ENCODE results near the gene SUGCT.
A peak's percentile ranks its signal among the peaks of the same experiment; 100 is the strongest.
"Not testable (repeated sequence)": the region's sequence is repeated elsewhere in the genome, so short reads cannot be mapped to it uniquely, and the experiment has no call there.

The SUGCT gene

GRCh38 chr7:40139891-40140290, 5.1 kb downstream of the SUGCT start:
- DNase-seq (ENCODE audit: low spot score): not testable (repeated sequence)

- DNase-seq (ENCODE audit: low spot score): not testable (repeated sequence)
These were observed 7.1 kb downstream of the SUGCT start for GRCh38 chr7:40141916-40142315.

- DNase-seq (ENCODE audit: low spot score): not testable (repeated sequence)
These were observed 10.9 kb downstream of the SUGCT start for GRCh38 chr7:40145596-40146130.

- DNase-seq (ENCODE audit: low spot score): no peak
These were observed 12.8 kb downstream of the SUGCT start for GRCh38 chr7:40147371-40148246.

DNA sequence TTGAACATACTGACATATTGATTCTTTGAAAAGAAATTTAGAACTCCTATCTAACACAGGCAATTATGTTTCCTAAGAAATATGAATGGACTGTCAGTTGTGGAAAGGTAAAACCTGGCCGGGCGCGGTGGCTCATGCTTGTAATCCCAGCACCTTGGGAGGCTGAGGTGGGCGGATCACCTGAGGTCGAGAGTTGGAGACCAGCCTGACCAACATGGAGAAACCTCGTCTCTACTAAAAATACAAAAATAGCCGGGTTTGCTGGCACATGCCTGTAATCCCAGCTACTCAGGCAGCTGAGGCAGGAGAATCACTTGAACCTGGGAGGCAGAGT, 13.4 kb downstream of the SUGCT start:
- DNase-seq (ENCODE audit: low spot score): not testable (repeated sequence)

DNA sequence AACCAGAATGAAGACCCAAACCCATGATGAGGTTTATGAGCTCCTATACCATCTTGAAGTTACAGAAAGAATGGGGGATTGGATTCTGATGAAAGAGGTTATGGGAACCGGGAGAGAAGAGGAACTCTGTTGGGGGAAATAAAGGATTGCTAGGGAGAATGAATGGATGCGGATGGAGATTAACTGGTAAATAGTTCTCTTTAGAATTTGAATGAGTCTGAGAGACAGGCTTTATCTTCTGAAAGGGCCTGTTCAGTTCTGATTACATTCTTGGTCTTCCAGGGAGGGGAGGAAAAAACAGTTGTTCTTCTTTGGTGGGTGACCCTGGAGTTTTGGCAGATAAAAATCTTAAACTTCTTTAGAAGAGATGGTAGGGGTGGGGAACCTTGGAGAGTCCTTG, 13.9 kb downstream of the SUGCT start:
- no peak for DNase-seq (ENCODE audit: low spot score)

DNA sequence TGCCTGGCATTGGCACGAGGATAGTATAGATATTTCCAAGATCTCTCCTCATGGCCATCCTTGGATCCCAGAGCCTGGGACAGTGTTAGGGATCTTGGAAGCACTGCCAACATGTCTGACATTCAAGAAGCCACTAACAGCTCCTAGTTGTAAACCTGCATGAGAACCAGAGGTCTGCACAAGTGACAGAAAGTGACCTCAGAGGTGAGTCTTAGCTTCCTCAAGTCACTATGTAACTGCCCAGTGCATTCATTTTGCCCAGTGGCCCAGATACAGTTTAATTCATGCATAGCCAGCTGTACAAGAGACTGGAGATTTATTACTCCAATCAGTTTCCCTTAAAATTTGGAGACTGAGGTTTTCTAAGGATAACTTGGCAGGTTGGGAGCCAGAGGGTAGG, 16.7 kb downstream of the SUGCT start:
- DNase-seq (ENCODE audit: low spot score): no peak

- DNase-seq (ENCODE audit: low spot score): no peak
These were observed 22.2 kb downstream of the SUGCT start for GRCh38 chr7:40156988-40157387.

DNA sequence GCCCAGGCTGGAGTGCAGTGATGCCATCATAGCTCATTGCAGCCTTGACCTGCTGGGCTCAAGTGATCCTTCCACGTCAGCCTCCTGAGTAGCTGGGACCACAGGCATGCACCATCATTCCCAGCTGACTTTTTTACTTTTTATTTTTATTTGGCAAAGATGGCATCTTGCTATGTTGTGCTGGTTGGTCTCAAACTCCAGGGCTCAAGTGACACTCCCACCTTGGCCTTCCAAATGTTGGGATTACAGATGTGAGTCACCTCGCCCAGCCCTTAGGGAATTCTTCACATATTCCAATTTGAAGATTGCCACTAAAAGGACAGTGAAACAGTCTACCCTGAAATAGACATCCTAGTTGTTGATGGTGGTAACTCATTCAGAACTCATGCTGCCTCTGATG, 27.7 kb downstream of the SUGCT start:
- DNase-seq (ENCODE audit: low spot score): no peak

DNA sequence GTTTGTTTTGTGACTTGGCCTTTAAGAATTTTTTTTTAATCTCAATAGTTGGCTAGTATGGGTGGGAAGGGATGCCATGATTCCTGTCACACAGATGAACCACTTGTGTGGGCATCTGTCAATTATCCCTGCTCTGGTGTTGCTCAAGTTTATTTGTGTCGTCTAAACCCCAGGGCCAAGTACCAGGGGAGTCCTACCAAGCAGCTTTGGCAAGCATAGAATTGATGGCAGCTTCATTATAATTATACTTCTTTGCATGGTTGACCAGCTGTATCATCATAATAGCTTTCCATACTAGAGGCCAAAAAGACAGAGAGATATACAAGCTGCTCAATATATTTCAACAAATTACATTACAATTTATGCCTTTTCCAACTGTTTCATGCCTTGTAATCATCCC, 30.4 kb downstream of the SUGCT start:
- DNase-seq (ENCODE audit: low spot score): no peak

GRCh38 chr7:40167291-40167690, 32.5 kb downstream of the SUGCT start:
- no peak for DNase-seq (ENCODE audit: low spot score)

GRCh38 chr7:40168266-40168665, 33.5 kb downstream of the SUGCT start:
- DNase-seq (ENCODE audit: low spot score): not testable (repeated sequence)

DNA sequence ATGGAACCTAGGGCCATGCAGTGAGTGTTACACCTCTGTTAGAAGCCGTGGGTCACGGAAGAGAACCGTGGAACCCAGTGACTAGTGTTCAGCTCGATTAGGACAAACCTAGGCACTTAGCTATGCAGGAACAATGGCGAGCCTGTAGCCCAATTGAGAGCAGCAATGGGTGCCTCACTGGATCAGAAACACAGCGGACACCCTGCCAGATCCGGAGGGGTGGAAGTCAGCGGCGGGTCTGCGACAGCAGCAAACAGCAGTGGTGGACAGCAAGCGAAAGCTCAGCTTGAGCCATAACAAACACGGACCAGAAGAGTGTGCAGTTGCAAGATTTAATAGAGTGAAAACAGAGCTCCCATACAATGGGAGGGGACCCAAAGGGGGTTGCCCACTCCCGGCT, 38.3 kb downstream of the SUGCT start:
- not testable (repeated sequence) for DNase-seq (ENCODE audit: low spot score)

- not testable (repeated sequence) for DNase-seq (ENCODE audit: low spot score)
These were observed 40.5 kb downstream of the SUGCT start for GRCh38 chr7:40175256-40175655.

GRCh38 chr7:40175725-40176510, 41.1 kb downstream of the SUGCT start:
- no peak for DNase-seq (ENCODE audit: low spot score)

DNA sequence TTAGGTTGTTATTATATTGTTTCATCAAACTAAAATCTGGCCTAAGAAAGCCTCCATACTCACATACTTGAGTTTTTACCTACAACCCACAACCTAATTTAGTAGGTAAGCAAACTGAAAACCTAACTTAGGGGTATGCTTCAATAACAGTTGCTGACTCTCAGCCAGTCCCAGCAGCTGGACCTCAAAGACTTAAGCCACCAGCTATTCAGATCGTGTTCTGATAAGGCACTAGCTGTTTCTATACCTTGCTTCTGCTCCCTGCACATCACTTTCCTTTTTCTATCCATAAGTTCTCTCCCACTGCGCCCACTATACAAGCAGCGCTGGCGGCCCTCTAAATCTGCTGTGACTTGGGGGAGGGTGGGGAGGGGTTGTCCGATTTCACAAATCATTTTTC, 42.3 kb downstream of the SUGCT start:
- no peak for DNase-seq (ENCODE audit: low spot score)

DNA sequence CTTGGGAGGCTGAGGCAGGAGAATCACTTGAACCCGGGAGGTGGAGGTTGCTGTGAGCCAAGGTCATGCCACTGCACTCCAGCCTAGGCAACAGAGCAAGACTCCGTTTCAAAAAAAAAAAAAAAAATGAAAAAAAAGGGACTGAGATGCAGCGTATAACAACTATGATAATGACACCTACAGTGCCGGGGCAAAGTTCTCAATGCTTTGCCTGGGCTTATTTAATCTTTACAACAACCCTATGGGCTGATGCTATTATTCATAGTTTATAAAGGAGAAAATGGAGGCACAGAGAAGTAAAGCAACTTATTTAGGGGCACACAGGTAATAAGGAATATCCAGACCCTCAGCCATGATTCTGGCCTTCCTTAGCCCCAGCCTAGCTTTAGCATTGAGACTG, 47.6 kb downstream of the SUGCT start:
- no peak for DNase-seq (ENCODE audit: low spot score)

DNA sequence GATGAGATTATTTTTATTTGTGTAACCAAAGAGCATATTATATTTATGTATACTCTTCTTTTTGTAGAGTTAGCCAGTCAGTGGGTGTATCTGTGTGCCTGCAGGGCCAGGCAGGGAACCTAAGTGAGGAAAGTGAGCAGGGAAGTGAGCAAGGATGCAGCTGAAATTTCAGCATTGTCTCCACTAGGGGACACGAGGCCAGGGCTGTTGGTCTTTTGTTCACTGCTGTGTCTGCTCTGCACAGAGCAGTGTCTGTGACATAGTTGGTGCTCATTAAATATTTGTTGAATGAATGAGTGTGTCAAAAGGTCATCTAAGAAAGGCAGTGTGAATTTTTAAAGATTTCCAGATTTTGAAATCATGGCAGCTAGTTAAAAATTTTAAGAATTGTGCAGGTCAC, 51.8 kb downstream of the SUGCT start:
- peak; percentile 17 for DNase-seq (ENCODE audit: low spot score)

DNA sequence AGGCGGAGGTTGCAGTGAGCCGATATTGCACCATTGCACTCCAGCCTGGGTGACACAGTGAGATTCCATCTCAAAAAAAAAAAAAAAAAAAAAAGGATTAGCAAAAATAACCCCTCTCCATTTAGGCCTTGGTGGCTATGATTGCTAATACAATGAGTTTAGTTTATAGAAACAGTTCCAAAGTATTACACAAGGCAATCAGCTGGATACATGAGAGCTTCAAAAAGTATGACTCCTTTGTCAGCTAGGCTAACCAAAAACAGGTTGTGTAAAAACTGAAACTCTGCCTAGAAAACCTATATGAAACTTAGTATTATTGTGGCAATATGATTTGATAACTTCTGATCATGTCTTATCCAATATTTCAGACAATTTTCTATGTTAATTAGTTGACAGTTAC, 57.2 kb downstream of the SUGCT start:
- DNase-seq (ENCODE audit: low spot score): no peak

DNA sequence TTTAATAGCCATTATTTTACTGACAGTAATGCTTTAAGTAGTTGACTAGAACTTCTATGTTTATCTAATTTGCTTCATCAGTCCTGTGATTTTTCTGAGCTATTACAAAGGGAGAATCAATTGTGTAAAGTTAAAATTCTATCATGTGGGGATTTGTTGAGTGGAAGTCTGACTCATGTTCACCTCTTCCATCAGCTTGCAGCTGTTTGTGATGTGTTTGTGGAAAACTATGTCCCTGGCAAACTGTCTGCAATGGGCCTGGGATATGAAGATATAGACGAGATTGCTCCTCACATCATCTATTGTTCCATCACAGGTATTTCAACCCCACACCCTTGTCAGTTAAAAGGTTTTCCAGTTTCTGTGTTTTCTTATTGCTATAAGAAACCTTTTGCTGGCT, 59.9 kb downstream of the SUGCT start:
- no peak for DNase-seq (ENCODE audit: low spot score)

DNA sequence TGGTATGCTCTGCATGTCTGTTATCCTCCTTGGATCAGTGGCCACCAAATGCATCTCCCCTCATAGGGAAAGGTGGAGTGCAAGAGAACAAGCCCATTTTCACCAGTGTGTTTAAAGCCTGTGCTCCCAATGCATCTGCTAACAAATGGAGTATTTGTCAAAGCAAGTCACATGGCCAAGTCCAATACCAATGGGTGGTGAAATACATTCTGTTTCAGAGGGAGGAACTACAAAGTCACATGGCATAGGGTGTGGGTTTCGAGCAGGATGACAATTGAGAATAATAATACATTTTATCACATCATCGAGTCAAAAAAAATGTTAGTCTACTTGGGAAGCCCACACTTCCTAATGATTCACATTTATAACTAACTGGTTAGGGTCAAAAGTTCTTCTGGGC, 62.7 kb downstream of the SUGCT start:
- DNase-seq (ENCODE audit: low spot score): no peak

DNA sequence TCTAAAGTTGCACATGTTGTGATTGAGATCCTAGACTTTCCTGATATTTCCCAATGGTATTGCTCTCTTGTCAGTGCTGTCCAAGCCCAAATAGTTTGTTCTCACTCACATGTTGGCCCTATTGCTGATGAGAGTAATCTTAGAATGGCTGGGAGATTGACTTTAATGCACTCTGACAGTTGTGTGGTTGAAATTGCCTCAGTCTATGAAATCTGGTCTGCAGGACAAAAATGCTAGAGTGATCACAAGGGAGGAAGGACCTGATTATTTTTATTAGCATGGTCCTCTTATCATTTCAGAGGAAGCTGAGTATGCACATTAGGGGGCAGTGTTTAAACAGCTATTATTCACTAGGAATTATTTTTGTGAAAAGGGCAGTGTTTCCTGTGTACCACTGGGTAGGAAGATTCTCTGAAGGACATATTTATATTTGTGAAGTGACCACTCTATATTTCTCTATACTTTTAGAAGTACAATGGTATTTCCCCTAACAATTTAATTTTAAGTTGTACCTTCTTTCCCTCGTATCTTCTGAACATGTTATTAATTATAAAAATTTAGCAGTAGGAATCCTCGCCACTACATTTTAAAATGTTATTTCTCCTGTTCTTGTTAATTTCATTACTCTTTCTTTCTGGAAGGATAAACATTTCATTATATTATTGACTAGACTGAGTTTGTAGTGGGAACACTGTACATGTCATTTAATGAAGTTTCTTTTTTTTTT, 64.4 kb downstream of the SUGCT start:
- DNase-seq (ENCODE audit: low spot score): no peak
